CD4-positive, CD25-positive, alpha-beta regulatory T cell (primary cell): ENCODE results near the gene ANKIB1. TPM values are rescaled to one million over a fixed set of nuclear protein-coding genes. Genes with fewer than 3 reads are reported as not detected.
"Not testable (repeated sequence)": the region's sequence is repeated elsewhere in the genome, so short reads cannot be mapped to it uniquely, and the experiment has no call there.

Experiments
- ATAC-seq, 2 donors: fragments of 150-1000 bp; cut with Tn5 transposase; one replicate each; pipeline ENCODE4 v1.10.0; 2021; ENCODE audit warnings: low read depth in 2 of 2, moderate number of reproducible peaks in 2 of 2, moderate library complexity in 1 of 2
- DNase-seq, 3 donors: peaks; one replicate each; pipeline versions ENCODE4 v3.0.0 to v3.0.0-alpha.2; 2012 to 2022; ENCODE audit warnings: mixed read lengths in 1 of 3
- H3K27ac ChIP-seq: one replicate; pipeline ENCODE4 v1.7.0; 2013; ENCODE audit warnings: mild to moderate bottlenecking, low read length; ENCODE audit not compliant: insufficient read depth, poor library complexity, severe bottlenecking
- H3K27me3 ChIP-seq: one replicate; pipeline ENCODE4 v1.7.0; 2013; ENCODE audit warnings: low read length; ENCODE audit not compliant: control insufficient read depth, insufficient read depth
- H3K36me3 ChIP-seq: one replicate; pipeline ENCODE4 v1.7.0; 2013; ENCODE audit warnings: mild to moderate bottlenecking, low read length, moderate library complexity; ENCODE audit not compliant: control insufficient read depth, insufficient read depth
- H3K4me1 ChIP-seq: 2 replicates; pipeline ENCODE4 v1.7.0; 2013; ENCODE audit warnings: mild to moderate bottlenecking, low read length; ENCODE audit not compliant: insufficient read depth, control insufficient read depth, poor library complexity, severe bottlenecking
- H3K4me3 ChIP-seq: one replicate; pipeline ENCODE4 v1.7.0; 2013; ENCODE audit warnings: low read depth, mild to moderate bottlenecking, low read length, moderate library complexity
- H3K9me3 ChIP-seq, 2 experiments: 1 replicate in 1 of 2; 2 replicates in 1 of 2; pipeline ENCODE4 v1.7.0; 2013; ENCODE audit warnings: low read length in 2 of 2, mild to moderate bottlenecking in 1 of 2, moderate library complexity in 1 of 2; ENCODE audit not compliant: control insufficient read depth in 2 of 2
- H3K27ac Mint-ChIP-seq, 3 donors: one replicate each; pipeline ENCODE4 v1.8.0; 2020 to 2022; ENCODE audit warnings: mild to moderate bottlenecking in 3 of 3, mixed read lengths in 3 of 3, moderate library complexity in 2 of 3
- H3K27me3 Mint-ChIP-seq: one replicate; pipeline ENCODE4 v1.8.0; 2022; ENCODE audit warnings: mild to moderate bottlenecking, mixed read lengths
- H3K36me3 Mint-ChIP-seq: one replicate; pipeline ENCODE4 v1.8.0; 2020; ENCODE audit warnings: mixed read lengths
- H3K4me1 Mint-ChIP-seq, 4 donors: one replicate each; pipeline ENCODE4 v1.8.0; 2020 to 2022; ENCODE audit warnings: mixed read lengths in 4 of 4, mild to moderate bottlenecking in 1 of 4
- H3K4me3 Mint-ChIP-seq, 4 donors: one replicate each; pipeline ENCODE4 v1.8.0; 2020 to 2022; ENCODE audit warnings: mild to moderate bottlenecking in 4 of 4, mixed read lengths in 4 of 4, moderate library complexity in 3 of 4
- H3K9me3 Mint-ChIP-seq, 7 donors: one replicate each; pipeline ENCODE4 v1.8.0; 2020 to 2022; ENCODE audit warnings: mixed read lengths in 7 of 7, mild to moderate bottlenecking in 3 of 7, moderate library complexity in 2 of 7
- polyA plus RNA-seq, 4 donors: library from polyadenylated mRNA; unstranded; fragments of 300-500 nt; fragmentation: Illumina TruSeq; gene quantifications; one replicate each; pipeline ENCODE4 v1.2.3, GENCODE V29; 2021
- total RNA-seq: library from RNA; stranded (reverse); gene quantifications from one replicate; pipeline ENCODE4 v1.2.3, GENCODE V29; 2022

The ANKIB1 gene
- total and polyA plus RNA-seq, 5 donors from 2014 or later = 6.5 to 74.1 (median 11.3) TPM

DNA sequence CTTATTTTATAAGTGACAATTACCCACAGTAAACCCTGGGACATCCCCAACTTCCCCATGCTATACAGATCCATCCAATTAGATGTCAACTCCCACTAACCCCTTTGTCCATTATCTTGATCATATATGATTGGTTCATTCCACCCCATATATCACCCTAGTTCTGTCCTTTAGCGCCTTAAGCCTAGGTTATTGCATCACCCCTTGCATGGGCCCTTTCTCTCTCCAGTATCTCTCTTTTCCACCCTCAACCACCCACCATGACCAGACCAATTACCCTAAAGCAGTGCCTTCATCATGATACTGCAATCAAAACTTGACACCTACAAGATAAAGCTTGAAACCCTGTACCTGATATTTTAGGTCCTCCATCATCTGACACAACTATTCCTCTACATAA, 163.6 kb downstream of the ANKIB1 start:
- H3K36me3 Mint-ChIP-seq = peaks cover under 1% of the 10 kb centered on the region
- DNase-seq = no peak
- no peak overlapping the region for H3K4me3 ChIP-seq

DNA sequence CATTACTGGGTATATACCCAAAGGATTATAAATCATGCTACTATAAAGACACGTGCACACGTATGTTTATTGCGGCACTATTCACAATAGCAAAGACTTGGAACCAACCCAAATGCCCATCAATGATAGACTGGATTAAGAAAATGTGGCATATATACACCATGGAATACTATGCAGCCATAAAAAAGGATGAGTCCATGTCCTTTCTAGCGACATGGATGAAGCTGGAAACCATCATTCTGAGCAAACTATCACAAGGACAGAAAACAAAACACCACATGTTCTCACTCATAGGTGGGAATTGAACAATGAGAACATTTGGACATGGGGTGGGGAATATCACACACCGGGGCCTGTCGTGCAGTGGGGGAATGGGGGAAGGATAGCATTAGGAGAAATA, 164.4 kb downstream of the ANKIB1 start:
- DNase-seq, H3K4me3 ChIP-seq, ATAC-seq, H3K4me1 Mint-ChIP-seq, H3K9me3 Mint-ChIP-seq, H3K9me3 ChIP-seq, H3K36me3 Mint-ChIP-seq, H3K4me3 Mint-ChIP-seq, H3K36me3 ChIP-seq, H3K4me1 ChIP-seq, H3K27ac ChIP-seq, H3K27ac Mint-ChIP-seq, H3K27me3 ChIP-seq: not testable (repeated sequence)
- H3K27me3 Mint-ChIP-seq = peaks cover 22% of the 10 kb centered on the region

More for the DNA sequence above, 163.6 kb downstream of the ANKIB1 start:
- H3K4me1 Mint-ChIP-seq = peaks cover under 1 to 4% (median 1%) of the 10 kb centered on the region in 4 donors
- no peak overlapping the region for H3K27ac ChIP-seq
- H3K9me3 ChIP-seq = peaks cover 0 to 2% of the 10 kb centered on the region in 2 experiments
- no peak overlapping the region for H3K27ac Mint-ChIP-seq
- no peaks in the 10 kb centered on the region for H3K4me1 ChIP-seq
- H3K9me3 Mint-ChIP-seq = peaks cover 0 to 4% (median 1%) of the 10 kb centered on the region in 7 donors
- H3K27me3 ChIP-seq = peaks cover 2% of the 10 kb centered on the region
- ATAC-seq = no peak
- peaks cover 17% of the 10 kb centered on the region for H3K27me3 Mint-ChIP-seq
- no peak overlapping the region for H3K4me3 Mint-ChIP-seq
- no peaks in the 10 kb centered on the region for H3K36me3 ChIP-seq

DNA sequence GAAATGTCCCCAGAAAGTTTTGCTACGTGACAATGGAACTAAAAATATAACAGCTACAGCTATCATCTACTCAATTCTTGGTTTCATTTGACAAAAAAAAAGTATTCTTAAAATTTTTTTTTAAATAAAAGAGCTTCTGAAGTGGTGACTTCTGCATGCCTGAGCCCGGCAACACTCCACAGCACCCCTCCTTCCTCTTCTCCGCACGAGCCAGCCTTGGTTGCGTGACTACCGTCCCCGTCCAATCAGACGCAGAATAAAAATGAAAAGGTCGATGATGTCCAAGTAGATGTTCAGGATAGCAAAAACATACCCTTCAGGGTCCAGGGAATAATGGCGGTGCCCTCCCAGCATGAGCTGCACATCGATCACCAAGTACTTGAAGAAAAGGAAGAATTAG, 167.0 kb downstream of the ANKIB1 start:
- peaks cover 2% of the 10 kb centered on the region for H3K27me3 ChIP-seq
- H3K4me3 ChIP-seq = no peak overlapping the region

DNA sequence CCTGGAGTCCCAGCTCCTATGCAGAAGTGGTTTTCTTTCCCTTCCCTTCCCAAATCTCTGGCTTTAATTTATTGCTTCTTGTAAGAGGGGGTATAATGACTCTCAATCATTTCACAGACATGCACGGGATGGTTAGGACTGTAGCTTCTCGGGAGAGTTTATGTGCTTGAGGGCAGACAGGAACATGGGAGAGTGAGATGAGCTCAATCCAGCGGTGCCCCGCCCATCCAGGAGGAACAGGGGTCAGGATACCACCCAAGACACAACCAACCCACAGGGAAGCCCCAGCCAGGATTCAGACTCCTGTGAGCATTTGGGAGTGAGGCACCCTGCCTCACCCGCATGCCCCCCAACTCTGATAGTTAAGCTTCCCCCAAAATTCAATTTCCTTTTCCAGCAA, 167.8 kb downstream of the ANKIB1 start:
- Histone ChIP-seq H3K27me3 (peaks cover 2% of the 10 kb centered on the region), H3K27ac (no peak overlapping the region), H3K9me3 (peaks cover 0 to 2% of the 10 kb centered on the region in 2 experiments), H3K36me3 (no peaks in the 10 kb centered on the region), H3K4me3 (no peak overlapping the region), H3K4me1 (no peaks in the 10 kb centered on the region)
- DNase-seq (no peak), ATAC-seq (no peak)
- Mint-ChIP-seq H3K27ac (no peak overlapping the region), H3K4me1 (no peaks in the 10 kb centered on the region), H3K9me3 (peaks cover 0 to 4% (median 0%) of the 10 kb centered on the region in 7 donors), H3K4me3 (no peak overlapping the region), H3K36me3 (no peaks in the 10 kb centered on the region), H3K27me3 (peaks cover 24% of the 10 kb centered on the region)

More for the DNA sequence above, 167.0 kb downstream of the ANKIB1 start:
- Mint-ChIP-seq H3K27ac (peak overlapping the region in 1 of 3 donors; percentile 22), H3K4me1 (no peaks in the 10 kb centered on the region), H3K4me3 (no peak overlapping the region), H3K9me3 (peaks cover 0 to 4% (median 0%) of the 10 kb centered on the region in 7 donors), H3K27me3 (peaks cover 24% of the 10 kb centered on the region), H3K36me3 (no peaks in the 10 kb centered on the region)
- ATAC-seq (no peak), DNase-seq (no peak)
- Histone ChIP-seq H3K4me1 (no peaks in the 10 kb centered on the region), H3K9me3 (peaks cover 0 to 2% of the 10 kb centered on the region in 2 experiments), H3K36me3 (no peaks in the 10 kb centered on the region), H3K27ac (no peak overlapping the region)

DNA sequence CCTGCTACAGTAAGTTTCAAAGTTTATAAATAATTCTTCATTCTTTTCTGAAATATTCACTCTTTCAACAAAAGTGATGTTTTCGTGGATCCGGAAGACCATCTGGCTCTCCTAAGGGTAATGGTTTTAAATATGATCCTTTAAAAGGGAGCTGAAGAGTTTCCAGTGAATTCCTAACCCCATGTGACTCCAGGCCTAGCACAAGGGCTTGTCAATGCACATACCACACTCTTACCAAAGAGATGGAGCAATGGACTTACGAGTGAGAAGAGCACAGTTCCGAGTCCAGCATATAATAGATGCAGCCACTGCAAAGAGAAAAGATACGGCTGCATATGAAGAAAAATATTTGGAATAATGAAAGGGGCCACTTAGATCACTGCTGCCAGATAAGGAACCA, 169.5 kb downstream of the ANKIB1 start:
- H3K4me3 Mint-ChIP-seq = no peak overlapping the region
- DNase-seq (no peak), ATAC-seq (no peak)
- no peaks in the 10 kb centered on the region for H3K36me3 Mint-ChIP-seq
- H3K27ac ChIP-seq = no peak overlapping the region
- peaks cover 2% of the 10 kb centered on the region for H3K27me3 ChIP-seq
- H3K27me3 Mint-ChIP-seq = peaks cover 24% of the 10 kb centered on the region
- no peaks in the 10 kb centered on the region for H3K4me1 Mint-ChIP-seq
- H3K4me1 ChIP-seq = no peaks in the 10 kb centered on the region
- no peak overlapping the region for H3K4me3 ChIP-seq
- no peaks in the 10 kb centered on the region for H3K36me3 ChIP-seq
- no peaks in the 10 kb centered on the region for H3K9me3 ChIP-seq
- peaks cover 0 to 1% (median 0%) of the 10 kb centered on the region in 7 donors for H3K9me3 Mint-ChIP-seq
- H3K27ac Mint-ChIP-seq = no peak overlapping the region

GRCh38 chr7:92417913-92418312, 172.1 kb downstream of the ANKIB1 start:
- H3K27me3 Mint-ChIP-seq = peaks cover 27% of the 10 kb centered on the region
- ATAC-seq (no peak), DNase-seq (no peak)
- H3K4me1 Mint-ChIP-seq = no peaks in the 10 kb centered on the region
- no peak overlapping the region for H3K4me3 Mint-ChIP-seq
- H3K9me3 Mint-ChIP-seq = no peaks in the 10 kb centered on the region
- H3K27ac Mint-ChIP-seq = no peak overlapping the region
- Histone ChIP-seq H3K9me3 (no peaks in the 10 kb centered on the region), H3K27ac (no peak overlapping the region), H3K4me3 (no peak overlapping the region), H3K27me3 (no peaks in the 10 kb centered on the region), H3K4me1 (no peaks in the 10 kb centered on the region), H3K36me3 (no peaks in the 10 kb centered on the region)
- no peaks in the 10 kb centered on the region for H3K36me3 Mint-ChIP-seq

- no peak for ATAC-seq
- Histone ChIP-seq H3K4me3 (no peak overlapping the region), H3K27me3 (peaks cover 3% of the 10 kb centered on the region), H3K27ac (no peak overlapping the region), H3K4me1 (peaks cover 9% of the 10 kb centered on the region), H3K36me3 (no peaks in the 10 kb centered on the region), H3K9me3 (no peaks in the 10 kb centered on the region)
- DNase-seq = no peak
- Mint-ChIP-seq H3K4me1 (peaks cover 5 to 12% (median 9%) of the 10 kb centered on the region in 4 donors), H3K27ac (no peak overlapping the region), H3K9me3 (no peaks in the 10 kb centered on the region), H3K4me3 (no peak overlapping the region), H3K36me3 (no peaks in the 10 kb centered on the region), H3K27me3 (peaks cover 24% of the 10 kb centered on the region)
Measured at GRCh38 chr7:92421676-92422435, 176.1 kb downstream of the ANKIB1 start.

DNA sequence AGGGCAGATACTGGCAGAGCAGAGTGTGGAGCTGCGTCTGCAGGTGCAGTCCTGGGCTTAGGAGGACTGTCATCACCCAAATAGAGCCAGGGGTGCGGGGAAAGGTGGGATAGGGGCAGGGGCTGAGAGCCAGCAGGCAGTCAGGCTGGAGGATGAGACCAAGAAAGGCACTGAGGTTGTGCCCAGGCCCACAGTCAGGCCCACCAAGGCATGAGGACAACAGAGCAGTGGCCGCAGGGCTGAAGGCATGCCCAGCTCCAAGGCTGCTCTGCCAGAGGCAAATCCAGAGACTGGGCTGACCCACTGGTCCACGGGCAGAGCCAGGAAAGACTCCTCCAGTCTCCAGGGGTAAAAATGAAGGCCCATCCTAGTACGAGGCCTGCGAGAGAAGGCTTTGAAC, 177.2 kb downstream of the ANKIB1 start:
- H3K9me3 Mint-ChIP-seq = no peaks in the 10 kb centered on the region
- no peak overlapping the region for H3K27ac Mint-ChIP-seq
- Histone ChIP-seq H3K27ac (no peak overlapping the region), H3K27me3 (peaks cover 3% of the 10 kb centered on the region), H3K4me3 (no peak overlapping the region), H3K4me1 (peaks cover 9% of the 10 kb centered on the region), H3K36me3 (no peaks in the 10 kb centered on the region), H3K9me3 (no peaks in the 10 kb centered on the region)
- DNase-seq (no peak), ATAC-seq (no peak)
- peaks cover 5 to 12% (median 9%) of the 10 kb centered on the region in 4 donors for H3K4me1 Mint-ChIP-seq
- no peak overlapping the region for H3K4me3 Mint-ChIP-seq
- H3K27me3 Mint-ChIP-seq = peaks cover 24% of the 10 kb centered on the region
- no peaks in the 10 kb centered on the region for H3K36me3 Mint-ChIP-seq
